GM18868 (cell line): Measurements from ENCODE around the gene MALT1.

Experiments used
- ATAC-seq: cut with Tn5 transposase; IDR thresholded peaks from one replicate; pipeline ENCODE4 v1.9.1; 2021; ENCODE audit warnings: mild to moderate bottlenecking, moderate library complexity; ENCODE audit not compliant: unreplicated experiment

Gene MALT1

DNA sequence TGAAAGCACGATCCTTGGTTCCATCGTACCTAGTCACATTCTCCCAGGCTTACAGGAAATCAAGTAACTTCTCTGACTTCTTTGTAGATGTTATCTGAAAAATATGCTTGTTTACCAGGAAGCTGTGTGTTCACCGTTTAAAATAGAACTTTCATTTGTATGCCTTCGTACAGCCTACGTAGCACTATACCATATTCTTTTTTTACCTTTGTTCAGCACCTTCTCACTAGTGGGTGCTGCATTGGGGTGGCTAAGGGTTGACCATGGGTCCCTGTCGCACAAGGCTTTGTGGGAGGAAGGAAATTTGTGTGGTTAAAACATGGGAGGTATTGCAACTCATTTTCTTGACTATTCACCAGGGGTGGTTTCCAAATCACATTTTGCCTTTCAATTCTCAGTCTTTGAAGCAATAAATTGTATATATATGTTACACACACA, 16.6 kb downstream of the MALT1 start:
- peak; percentile 96 for ATAC-seq

DNA sequence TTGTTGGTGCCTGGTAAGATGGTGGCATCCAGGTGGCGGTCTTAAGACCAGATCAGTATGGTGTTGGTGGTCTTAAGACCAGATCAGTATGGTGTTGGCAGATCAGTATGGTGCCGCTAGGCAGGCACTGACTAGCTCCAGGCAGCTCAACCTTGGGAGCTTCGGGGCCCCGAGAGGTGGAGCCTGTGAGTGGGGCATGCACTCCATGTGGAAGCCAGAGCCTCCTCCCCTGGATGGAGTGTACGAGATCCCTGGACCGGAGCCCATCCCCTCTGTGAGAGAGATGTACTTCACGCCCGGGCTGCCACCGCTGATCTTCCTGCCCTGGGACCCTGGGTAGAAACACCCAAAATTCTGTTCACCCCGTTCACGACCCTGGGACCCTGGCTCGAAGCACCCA, 19.0 kb downstream of the MALT1 start:
- no peak for ATAC-seq

DNA sequence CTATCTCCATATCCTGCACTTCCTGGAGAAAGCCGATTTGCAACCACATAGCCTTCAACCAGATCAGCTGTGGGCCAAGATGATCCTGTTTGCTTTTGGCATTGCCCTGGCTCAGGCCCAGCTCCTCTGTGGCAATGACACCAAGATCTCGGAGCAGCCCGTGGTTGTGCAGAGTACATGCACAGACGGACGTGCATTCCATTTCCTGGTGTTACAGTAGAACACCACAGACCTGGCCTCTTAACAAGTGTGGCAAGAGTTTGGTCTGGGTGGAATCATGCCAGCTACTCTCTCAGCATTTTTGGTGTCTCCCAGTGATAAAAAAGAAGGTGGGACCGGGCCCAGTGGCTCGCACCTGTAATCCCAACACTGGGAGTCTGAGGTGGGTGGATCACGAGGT, 20.0 kb downstream of the MALT1 start:
- no peak for ATAC-seq

DNA sequence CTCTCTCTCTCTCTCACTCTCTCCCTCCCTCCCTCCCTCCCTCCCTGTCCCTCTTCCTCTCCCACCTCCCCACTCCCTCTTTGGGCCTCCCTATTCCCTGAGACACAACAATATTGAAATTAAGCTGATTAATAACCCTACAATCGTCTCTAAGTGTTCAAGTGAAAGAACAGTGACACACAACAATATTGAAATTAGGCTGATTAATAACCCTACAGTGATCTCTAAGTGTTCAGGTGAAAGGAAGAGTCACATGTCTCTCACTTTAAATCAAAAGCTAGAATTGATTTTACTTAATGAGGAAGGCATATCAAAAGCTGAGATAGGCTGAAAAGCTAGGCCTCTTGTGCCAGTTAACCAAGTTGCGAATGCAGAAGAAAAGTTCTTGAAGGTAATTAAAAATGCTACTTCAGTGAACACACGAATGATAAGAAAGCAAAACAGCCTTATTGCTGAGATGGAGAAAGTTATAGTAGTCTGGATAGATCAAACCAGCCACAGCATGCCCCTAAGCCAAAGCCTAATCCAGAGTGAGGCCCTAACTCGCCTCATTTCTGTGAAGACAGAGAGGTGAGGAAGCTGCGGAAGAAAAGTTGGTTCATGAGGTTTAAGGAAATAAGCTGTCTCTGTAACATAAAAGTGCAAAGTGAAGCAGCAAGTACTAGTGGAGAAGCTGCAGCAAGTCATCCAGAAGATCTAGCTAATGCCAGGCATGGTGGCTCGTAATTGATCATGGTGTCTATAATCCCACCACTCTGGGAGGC, 21.3 kb downstream of the MALT1 start:
- no peak for ATAC-seq

DNA sequence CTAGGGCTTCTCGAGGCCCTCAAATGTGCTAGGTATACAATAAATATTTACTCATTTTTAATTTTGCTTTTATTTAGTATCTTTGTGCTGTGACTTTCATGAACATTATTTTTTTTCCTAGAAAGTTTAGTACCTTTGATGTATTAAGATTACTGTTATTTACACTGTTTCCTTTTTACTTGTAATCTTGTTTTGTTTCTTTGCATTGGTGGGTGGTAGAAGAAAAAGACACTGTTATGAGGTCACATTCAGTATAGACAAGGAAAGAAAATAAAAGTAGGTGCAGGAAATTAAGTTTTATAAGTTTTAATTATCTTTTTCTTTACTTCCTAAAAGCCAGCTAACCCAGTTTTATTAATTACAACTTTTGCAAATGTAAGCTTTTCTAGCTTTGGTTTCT, 23.0 kb downstream of the MALT1 start:
- ATAC-seq = no peak

DNA sequence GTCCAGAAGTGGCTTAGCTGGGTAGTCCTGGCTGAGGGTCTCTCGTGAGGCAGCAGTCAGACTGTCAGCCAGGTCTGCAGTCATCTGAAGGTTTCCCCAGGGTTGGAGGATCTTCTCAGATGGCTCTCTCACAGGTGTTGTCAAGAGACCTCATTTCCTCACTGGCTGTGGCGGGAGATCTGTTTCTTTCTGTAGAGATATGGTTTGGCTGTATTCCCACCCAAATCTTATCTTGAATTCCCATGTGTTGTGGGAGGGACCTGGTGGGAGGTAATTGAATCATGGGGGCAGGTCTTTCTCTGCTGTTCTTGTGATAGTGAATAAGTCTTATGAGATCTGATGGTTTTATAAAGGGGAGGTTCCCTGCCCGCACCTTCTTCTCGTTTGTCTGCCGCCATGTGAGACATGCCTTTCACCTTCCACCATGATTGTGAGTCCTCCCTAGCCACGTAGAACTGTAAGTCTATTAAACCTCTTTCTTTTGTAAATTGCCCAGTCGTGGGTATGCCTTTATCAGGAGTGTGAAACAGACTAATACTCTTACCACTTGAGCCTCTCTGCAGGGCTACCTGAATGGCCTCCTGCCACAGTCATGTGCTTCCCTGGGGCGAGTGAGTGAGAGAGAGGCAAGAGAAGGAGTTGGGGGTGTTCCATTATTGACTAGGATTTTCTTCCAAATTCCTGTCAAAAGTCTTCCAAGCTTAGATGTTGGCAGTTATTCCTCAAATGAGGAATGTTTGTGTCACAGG, 23.6 kb downstream of the MALT1 start:
- no peak for ATAC-seq

DNA sequence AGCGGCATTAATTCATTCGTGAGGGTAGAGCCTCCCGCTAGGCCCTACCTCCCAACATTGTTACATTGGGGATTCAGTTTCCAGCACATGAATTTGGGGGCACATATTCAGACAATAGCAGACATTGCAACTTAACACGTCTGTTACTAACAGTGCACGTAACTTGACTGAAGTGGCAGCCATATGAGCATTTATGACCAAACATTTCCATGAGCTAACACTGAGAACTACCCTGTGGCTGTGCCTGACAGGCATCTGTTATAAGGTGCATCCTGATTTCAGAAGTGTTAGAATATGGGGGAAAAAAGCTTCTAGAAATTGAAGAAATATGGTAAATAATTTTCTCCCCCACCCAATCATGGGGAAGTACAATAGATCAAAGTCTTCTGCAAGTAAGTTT, 24.5 kb downstream of the MALT1 start:
- ATAC-seq = no peak

DNA sequence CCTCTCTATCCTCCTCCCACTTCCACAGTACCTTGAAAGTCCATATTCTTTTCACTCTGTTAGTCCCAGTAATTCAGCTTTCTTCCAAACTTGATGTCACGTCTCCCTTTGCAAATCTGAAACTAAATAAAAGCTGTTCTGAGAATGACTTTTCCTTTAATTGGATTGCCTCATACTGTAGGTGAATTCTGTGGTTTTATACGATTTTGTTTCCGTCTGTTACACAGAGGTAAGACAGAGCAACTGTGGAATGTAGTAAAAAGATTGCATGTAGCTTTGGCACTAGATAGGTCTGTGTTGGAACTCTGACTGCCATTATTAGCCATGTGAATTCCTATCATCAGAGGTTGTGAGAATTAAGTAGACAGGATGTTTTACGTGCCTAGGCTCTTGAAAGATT, 25.9 kb downstream of the MALT1 start:
- ATAC-seq = no peak

DNA sequence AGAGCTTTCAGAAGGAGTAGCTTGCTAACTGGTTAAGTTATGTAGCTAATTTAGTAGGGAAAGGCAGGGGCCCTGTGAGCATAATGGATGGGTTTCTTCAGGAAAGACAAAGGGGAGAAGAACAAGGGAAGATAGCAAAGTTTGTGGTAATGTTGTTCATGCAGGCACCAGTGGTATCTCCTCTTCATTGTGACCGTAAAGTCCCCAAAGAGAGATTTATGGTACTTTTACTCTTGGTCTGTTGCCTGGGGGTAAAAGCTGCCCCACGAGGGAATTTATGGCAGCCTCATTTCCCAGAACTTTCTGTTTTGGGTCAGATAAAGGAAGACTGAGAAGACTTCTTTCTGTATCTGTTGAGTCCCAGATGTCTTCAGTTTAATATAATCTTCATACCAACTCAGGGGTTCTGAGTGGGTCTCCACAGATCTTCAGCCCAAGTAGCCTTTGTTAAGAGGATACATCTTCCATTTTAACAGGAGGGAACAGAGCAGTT, 27.5 kb downstream of the MALT1 start:
- ATAC-seq = no peak

DNA sequence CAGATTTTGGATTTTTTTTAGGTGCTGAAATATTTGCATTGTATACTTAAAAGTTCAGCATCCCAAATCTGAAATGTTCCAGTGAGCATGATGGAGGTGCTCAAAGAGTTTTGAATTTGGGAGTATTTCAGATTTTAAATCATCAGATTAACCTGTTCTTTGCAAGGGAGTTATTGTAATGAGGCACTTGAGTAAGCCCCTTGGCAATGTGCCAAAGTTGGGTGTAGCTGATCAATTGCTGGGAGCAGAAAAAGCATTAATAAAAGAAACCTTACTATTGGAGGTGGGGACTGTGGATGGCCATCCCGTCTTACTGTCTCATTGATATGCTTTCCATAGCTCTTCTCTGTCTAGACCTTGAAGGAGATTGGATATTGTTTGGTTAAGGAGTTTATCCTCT, 28.3 kb downstream of the MALT1 start:
- ATAC-seq = no peak

DNA sequence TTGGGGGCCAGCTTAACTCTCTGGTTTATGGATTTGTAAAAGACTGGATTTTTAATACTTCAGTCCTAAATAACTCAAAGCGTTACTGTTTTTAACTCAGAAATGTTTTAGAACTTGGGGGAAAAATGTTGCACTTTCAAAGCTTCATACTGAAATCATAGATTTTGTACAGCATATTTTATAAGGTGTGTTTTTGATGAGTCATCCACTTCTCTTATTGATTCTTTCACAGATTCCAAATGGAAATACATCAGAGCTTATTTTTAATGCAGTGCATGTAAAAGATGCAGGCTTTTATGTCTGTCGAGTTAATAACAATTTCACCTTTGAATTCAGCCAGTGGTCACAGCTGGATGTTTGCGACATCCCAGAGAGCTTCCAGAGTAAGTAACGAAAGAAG, 28.9 kb downstream of the MALT1 start:
- ATAC-seq = no peak

DNA sequence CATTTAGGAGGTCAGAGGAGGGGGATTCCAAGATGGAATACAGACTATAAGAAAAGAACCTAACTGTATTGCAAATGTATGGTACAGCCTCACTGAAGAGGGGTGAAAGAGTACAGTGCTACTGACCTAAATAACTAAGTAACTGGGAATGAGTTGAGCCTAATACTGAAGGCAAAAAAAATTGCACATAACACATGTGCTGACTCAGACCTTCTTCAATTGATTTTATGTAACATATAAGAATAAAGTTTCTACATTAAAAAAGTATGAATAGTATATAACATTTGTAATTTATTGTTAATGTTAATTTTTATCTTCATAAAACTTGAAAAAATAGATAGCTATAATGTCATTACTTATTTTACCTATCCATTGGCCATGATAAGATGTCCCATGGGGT, 41.7 kb downstream of the MALT1 start:
- no peak for ATAC-seq

DNA sequence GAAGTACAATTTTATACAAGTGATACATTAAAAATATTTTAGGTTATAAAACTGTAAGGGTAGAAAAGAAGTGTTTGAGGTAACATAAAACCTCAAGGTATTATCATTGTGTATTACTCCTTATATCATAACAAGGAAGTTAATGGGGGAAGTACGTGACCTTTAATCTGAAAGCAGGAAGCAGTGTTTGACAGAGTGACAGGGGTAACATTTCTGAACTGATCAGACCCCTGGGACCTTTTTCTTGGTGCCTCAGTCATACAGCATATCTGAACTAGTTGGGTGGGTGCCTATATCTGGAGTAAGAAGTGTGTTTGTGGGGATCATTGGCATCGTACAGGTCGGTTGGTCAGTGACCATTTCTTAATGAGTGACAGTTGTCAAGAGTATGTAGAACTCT, 43.0 kb downstream of the MALT1 start:
- ATAC-seq = no peak

DNA sequence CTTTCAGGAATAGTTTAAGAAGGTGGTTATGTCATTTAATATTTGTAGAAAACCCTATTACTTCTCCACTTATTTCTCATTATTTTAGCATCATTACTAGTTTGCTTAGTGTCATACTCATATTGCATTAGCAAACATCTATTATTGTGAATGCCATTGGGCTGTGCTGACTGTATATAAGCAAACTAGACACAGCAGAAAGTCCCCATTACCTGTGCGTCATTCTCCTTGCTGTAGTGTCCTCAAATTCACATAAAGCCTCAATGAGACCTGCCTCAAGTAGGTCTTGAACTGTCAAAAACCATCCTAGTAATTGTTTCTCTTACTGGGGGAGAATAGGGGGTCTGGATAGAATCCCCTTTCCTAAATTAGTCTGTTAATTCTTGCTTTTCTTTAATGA, 43.6 kb downstream of the MALT1 start:
- ATAC-seq = no peak

DNA sequence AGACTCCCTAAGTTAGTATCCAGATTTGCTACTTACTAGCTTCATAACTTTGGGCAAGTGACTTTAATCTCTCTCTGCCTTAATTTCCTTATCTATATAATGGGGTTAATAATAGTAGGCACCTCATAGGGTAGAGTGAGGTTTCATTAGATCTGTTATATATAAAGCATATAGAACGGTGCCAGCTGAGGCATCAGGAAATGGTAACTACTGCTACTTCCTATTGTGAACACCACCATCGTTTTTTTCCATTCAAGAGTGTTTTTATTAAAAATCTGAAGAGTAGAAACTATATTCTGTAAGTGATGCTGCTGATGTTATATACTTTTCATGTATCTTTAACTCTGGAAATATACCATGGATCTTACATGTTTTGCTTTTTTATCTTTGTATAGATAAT, 44.3 kb downstream of the MALT1 start:
- ATAC-seq = no peak

DNA sequence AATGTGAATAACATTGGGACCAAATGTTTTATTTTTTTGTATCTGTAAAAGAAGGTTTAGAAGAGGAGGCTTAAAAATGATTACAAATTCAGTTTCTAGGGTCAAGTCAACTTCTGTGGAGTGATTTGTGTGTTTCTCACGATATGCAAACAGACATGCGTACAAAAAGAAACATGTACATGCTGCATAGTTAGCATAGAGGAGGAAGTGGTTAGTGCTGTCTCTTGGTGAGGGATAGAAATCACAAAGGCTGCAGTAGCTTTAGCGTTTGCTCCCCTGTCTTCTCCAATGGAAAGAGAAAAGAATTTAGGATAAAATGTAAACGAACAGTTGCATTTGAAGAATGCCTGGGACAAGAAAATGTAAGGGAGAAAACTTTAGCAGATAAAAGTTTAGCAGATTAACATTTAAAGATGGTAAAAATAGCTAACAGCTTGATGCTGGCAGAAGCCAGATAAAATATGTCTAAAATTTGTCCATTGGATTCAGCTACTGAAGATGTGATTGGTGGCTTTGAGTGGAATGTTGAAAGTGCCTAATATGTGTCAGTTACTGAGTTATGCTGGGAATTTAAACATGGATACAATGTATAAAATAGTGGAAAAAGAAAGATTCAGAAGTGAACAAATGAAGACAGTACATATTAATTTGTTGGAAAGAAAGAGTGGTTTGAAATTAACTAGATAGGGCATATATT, 44.9 kb downstream of the MALT1 start:
- ATAC-seq = peak; percentile 82

DNA sequence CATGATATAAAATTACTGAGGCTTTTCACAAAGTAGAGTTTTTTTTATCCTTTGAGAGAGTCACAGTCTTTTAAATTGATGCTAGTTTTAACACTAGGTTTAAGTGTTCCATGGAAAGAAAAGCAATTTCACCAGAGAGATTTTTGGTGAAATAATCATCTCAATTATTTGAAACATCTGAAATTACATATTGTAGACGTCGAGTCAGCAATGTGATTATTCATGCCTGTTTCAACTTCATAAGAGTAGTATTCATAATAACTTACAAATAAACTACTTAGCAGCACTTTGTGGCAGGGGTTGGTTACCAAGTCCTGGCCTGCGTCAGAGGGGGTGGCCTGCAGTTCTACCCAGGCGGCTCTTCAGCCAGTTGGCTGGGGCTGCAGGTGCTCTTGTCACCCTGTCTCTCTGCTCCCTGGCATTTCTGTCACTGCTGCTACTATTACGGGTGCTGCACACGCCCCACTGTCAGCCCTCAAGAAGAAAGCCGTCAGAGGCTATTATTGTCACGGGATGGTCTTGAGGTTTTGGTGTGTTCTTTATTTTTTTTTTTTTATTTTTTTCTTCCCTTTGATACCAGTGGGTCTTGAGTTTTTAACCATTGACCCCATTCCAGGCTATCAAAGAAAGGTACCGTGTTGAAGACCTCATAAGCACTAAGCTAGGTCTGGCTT, 50.4 kb downstream of the MALT1 start:
- no peak for ATAC-seq

DNA sequence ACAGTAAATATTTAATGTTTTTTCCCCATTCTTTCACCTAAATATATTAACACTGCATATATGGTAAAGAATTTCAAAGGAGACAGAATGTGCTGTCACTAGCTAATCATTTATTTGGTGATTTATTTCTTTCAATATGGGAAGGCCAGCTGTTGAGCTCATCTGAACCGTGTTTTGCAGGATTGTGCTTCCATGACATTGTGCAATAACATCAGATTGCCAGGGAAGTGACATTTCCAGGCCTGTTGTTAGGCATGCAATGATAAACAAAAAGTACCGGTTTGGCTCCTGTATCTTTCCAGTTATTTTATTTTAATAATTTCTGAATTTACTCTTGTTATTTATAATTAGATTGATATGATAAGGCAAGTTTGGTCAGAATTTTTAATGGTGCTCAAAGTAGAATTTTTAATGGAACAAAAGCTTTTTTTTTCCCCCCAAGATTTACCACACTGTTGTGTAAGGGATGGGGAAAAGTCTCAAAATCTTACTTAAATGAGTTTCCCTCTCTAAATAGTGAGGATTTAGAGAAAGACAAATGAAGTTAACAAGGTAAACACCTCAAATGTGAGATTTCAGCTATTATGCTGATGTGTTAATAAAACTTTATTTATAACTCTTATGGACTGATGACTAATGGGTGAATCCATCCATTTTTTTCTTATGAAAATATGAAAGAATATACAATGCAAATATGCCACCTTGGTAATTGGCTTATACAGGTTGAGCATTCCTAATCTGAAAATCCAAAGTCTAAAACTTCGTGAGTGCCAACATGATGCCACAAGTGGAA, 52.7 kb downstream of the MALT1 start:
- ATAC-seq = no peak

DNA sequence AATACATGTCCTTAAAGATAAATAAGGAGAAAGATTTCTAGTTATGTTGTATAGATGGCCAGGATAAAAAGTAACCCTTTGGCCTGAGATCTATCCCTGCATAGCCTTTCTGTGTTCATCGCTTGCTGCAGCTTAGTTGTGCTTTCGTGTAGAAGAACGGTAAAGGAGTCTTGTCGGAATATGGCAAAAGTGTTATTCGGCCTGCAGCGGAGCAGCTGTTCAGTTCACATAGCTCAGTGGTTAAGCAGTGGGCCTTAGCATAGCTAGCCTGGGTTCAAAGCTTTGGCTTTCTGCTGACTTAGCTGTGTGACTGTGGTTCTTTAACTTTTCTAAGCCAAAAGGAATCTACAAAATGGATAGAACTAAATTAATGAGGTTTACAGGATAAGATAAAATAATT, 55.4 kb downstream of the MALT1 start:
- no peak for ATAC-seq

DNA sequence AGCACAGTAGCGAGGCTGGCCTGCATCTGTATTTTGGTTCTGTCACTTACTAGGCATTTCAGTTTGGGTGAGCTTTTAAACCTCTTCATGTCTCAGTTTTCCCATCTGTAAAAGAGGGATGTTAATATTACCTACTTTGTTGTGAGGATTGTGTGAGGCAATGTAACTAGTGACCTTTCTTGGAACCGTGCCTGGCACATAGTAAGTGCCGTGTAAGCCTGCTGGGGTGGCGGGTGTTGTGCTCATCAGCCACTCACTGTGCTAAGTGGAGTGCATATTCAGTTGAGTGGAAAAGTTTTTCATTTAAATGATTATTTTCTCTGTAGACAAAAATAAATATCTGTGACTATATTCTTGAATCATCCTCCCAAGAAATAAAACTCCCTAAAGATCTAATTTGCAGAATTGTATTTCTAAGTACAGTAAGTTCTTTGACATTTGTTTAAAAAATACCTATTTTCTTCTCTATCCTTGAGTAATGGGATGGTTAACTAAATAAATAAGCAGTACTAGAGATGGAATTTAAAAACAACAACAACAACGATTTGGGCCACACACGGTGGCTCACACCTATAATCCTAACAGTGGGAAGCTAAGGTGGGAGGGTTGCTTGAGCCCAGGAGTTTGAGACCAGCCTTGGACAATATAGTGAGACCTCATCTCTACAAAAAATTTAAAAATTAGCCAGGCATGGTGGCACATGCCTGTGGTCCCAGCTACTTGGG, 56.7 kb downstream of the MALT1 start:
- ATAC-seq = no peak
